Keratinocyte (primary cell): Measurements from ENCODE around the gene ATP9B. TPM values are rescaled to one million over a fixed set of nuclear protein-coding genes. Genes with fewer than 3 reads are reported as not detected.

Experiments
- DNase-seq: peaks from one replicate; pipeline ENCODE4 v3.0.0-alpha.2; 2011; ENCODE audit warnings: low read depth, missing footprints, low spot score
- FAIRE-seq: peaks from 2 replicates; lab custom pipeline; 2011; peaks lifted over from hg19 to GRCh38; lab: Jason Lieb, UNC
- H2AFZ ChIP-seq: 2 replicates; pipeline ENCODE4 v1.6.0; 2012; ENCODE audit warnings: low read length, control low read depth, inconsistent platforms; ENCODE audit not compliant: control insufficient read depth
- H3K27ac ChIP-seq: 2 replicates; pipeline ENCODE4 v1.5.1; 2011; ENCODE audit warnings: low read length; ENCODE audit not compliant: control insufficient read depth, insufficient read depth
- H3K27me3 ChIP-seq: 3 replicates; pipeline ENCODE4 v1.6.0; 2011; ENCODE audit warnings: low read length; ENCODE audit not compliant: control insufficient read depth, insufficient read depth; ENCODE audit errors: extremely low read depth
- H3K36me3 ChIP-seq, 2 experiments: 2 replicates in 1 of 2; 3 replicates in 1 of 2; pipeline ENCODE4 v1.5.1; 2011; ENCODE audit warnings: low read length in 2 of 2, mild to moderate bottlenecking in 1 of 2; ENCODE audit not compliant: control insufficient read depth in 2 of 2, insufficient read depth in 2 of 2; ENCODE audit errors: extremely low read depth in 1 of 2
- H3K4me1 ChIP-seq: 3 replicates; pipeline ENCODE4 v1.5.1; 2011; ENCODE audit warnings: low read length; ENCODE audit not compliant: control insufficient read depth, insufficient read depth; ENCODE audit errors: extremely low read depth
- H3K4me2 ChIP-seq: 3 replicates; pipeline ENCODE4 v1.6.0; 2011; ENCODE audit warnings: low read depth, low read length; ENCODE audit not compliant: control insufficient read depth, insufficient read depth; ENCODE audit errors: extremely low read depth
- H3K4me3 ChIP-seq, 3 experiments: fragments of 200-600 bp in 1 of 3; sonication (generic) in 1 of 3; 2 replicates in 2 of 3; 3 replicates in 1 of 3; pipeline ENCODE4 v1.5.1; 2011 to 2016; ENCODE audit warnings: low read length in 3 of 3, mild to moderate bottlenecking in 3 of 3, control low read depth in 2 of 3, inconsistent platforms in 1 of 3, low read depth in 1 of 3, mixed read lengths in 1 of 3, mixed run types in 1 of 3, moderate library complexity in 1 of 3; ENCODE audit not compliant: control insufficient read depth in 2 of 3, insufficient read depth in 2 of 3; ENCODE audit errors: extremely low read depth in 1 of 3
- H3K79me2 ChIP-seq: 2 replicates; pipeline ENCODE4 v1.6.0; 2012; ENCODE audit warnings: low read length; ENCODE audit not compliant: control insufficient read depth, insufficient read depth
- H3K9ac ChIP-seq: 3 replicates; pipeline ENCODE4 v1.6.0; 2011; ENCODE audit warnings: low read length; ENCODE audit not compliant: control insufficient read depth, insufficient read depth; ENCODE audit errors: extremely low read depth
- H3K9me1 ChIP-seq: 3 replicates; pipeline ENCODE4 v1.6.0; 2011; ENCODE audit warnings: low read length; ENCODE audit not compliant: control insufficient read depth, insufficient read depth; ENCODE audit errors: extremely low read depth
- H3K9me3 ChIP-seq: 2 replicates; pipeline ENCODE4 v1.5.1; 2012; ENCODE audit warnings: low read depth, low read length; ENCODE audit not compliant: control insufficient read depth
- H4K20me1 ChIP-seq: 3 replicates; pipeline ENCODE4 v1.6.0; 2011; ENCODE audit warnings: low read length; ENCODE audit not compliant: control insufficient read depth, insufficient read depth; ENCODE audit errors: extremely low read depth
- EZH2 ChIP-seq: IDR thresholded peaks from one replicate; pipeline ENCODE4 v1.6.1; 2012; ENCODE audit warnings: inconsistent platforms, mild to moderate bottlenecking, low read length, moderate library complexity
- dilution Hi-C: fragments of 300-500 bp; cut with MboI; formaldehyde crosslinking; loops from one replicate; pipeline ENCODE4 v1.7.0; 2020; ENCODE audit warnings: low sequenced_read_pairs; ENCODE audit not compliant: extremely low pct_ligation_motif_present
- polyA plus RNA-seq, 5 experiments: library from polyadenylated mRNA; depleted of rRNA in 3 of 5; stranded (reverse) in 3 of 5; stranded (forward) in 1 of 5; unstranded in 1 of 5; fragments of >200 nt; gene quantifications; 1 replicate in 1 of 5; 2 replicates in 3 of 5; 3 replicates in 1 of 5; pipeline versions ENCODE4 v1.2.1 to v1.2.3, GENCODE V29; 2011 to 2012; ENCODE audit warnings: missing spikeins in 2 of 5, low read depth in 1 of 5, low replicate concordance in 1 of 5
- TF ChIP-seq, protein P1 (sequence below), 3 experiments: IDR thresholded peaks in 1 of 3; conservative IDR thresholded peaks in 1 of 3; optimal IDR thresholded peaks in 1 of 3; 2 replicates in 2 of 3; 3 replicates in 1 of 3; pipeline versions ENCODE3 to v1.5.1; 2011; ENCODE audit warnings: low read length in 3 of 3, mild to moderate bottlenecking in 3 of 3, moderate library complexity in 2 of 3, control low read depth in 1 of 3, inconsistent platforms in 1 of 3; ENCODE audit not compliant: insufficient read depth in 2 of 3; ENCODE audit errors: extremely low read depth in 1 of 3

Gene ATP9B
- polyA plus RNA-seq, 1 donor (not counting 4 experiments of a cell fraction or from before 2014, with no cell fraction given), result 16.1 TPM

- H2AFZ ChIP-seq, result no peak overlapping the region
- H3K9ac ChIP-seq, result no peak overlapping the region
- no peaks in the 10 kb centered on the region for H3K27me3 ChIP-seq
- FAIRE-seq (no peak), DNase-seq (no peak)
- H3K27ac ChIP-seq, result no peak overlapping the region
- H3K4me3 ChIP-seq, result no peak overlapping the region
- H3K4me2 ChIP-seq, result no peak overlapping the region
- H3K79me2 ChIP-seq, result no peaks in the 10 kb centered on the region
- TF ChIP-seq, protein P1, sequence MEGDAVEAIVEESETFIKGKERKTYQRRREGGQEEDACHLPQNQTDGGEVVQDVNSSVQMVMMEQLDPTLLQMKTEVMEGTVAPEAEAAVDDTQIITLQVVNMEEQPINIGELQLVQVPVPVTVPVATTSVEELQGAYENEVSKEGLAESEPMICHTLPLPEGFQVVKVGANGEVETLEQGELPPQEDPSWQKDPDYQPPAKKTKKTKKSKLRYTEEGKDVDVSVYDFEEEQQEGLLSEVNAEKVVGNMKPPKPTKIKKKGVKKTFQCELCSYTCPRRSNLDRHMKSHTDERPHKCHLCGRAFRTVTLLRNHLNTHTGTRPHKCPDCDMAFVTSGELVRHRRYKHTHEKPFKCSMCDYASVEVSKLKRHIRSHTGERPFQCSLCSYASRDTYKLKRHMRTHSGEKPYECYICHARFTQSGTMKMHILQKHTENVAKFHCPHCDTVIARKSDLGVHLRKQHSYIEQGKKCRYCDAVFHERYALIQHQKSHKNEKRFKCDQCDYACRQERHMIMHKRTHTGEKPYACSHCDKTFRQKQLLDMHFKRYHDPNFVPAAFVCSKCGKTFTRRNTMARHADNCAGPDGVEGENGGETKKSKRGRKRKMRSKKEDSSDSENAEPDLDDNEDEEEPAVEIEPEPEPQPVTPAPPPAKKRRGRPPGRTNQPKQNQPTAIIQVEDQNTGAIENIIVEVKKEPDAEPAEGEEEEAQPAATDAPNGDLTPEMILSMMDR (optimal IDR thresholded peaks at IDR 0.05 in 1 of 3, IDR thresholded peaks at IDR 0.05 in 1 of 3, conservative IDR thresholded peaks at IDR 0.05 in 1 of 3; ENCODE audit: extremely low read depth in 1 of 3, insufficient read depth in 2 of 3, low read length in 3 of 3), result peak in 2 of 3 experiments; percentile 20 to 24
- no peak for TF ChIP-seq EZH2
- dilution Hi-C loops, result no loop called here
- H4K20me1 ChIP-seq, result no peaks in the 10 kb centered on the region
- no peaks in the 10 kb centered on the region for H3K9me1 ChIP-seq
- H3K9me3 ChIP-seq, result no peaks in the 10 kb centered on the region
- peaks cover 1 to 4% of the 10 kb centered on the region in 2 experiments for H3K36me3 ChIP-seq
- H3K4me1 ChIP-seq, result no peaks in the 10 kb centered on the region
Measured at GRCh38 chr18:79353267-79353666, 284.1 kb downstream of the ATP9B start.

DNA sequence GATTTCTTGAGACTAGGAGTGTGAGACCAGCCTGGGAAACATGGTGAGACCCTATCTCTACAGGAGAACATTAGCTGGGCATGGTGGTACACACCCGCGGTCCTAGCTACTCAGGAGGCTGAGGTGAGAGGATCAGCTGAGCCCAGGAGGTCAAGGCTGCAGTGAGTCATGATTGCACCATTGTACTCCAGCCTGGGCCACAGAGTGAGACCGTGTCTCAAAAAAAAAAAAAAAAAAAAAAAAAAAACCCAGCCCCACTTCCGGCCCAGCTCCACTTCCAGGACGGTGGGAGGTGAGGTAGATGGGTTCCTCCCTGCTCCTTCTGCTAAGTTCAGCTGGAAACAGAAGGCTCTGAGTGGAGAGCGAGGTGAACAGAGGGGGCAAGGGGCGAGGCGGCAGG is 285.2 kb downstream of the ATP9B start:
- no peaks in the 10 kb centered on the region for H4K20me1 ChIP-seq
- H3K4me2 ChIP-seq, result no peak overlapping the region
- no peaks in the 10 kb centered on the region for H3K4me1 ChIP-seq
- no peaks in the 10 kb centered on the region for H3K79me2 ChIP-seq
- TF ChIP-seq EZH2, result no peak
- TF ChIP-seq, protein P1 (optimal IDR thresholded peaks at IDR 0.05 in 1 of 3, IDR thresholded peaks at IDR 0.05 in 1 of 3, conservative IDR thresholded peaks at IDR 0.05 in 1 of 3; ENCODE audit: extremely low read depth in 1 of 3, insufficient read depth in 2 of 3, low read length in 3 of 3), result no peak
- no peak overlapping the region for H3K9ac ChIP-seq
- dilution Hi-C loops, result no loop called here
- H3K27me3 ChIP-seq, result no peaks in the 10 kb centered on the region
- DNase-seq (no peak), FAIRE-seq (no peak)
- H3K9me1 ChIP-seq, result no peaks in the 10 kb centered on the region
- H2AFZ ChIP-seq, result no peak overlapping the region
- H3K4me3 ChIP-seq, result no peak overlapping the region
- H3K9me3 ChIP-seq, result no peaks in the 10 kb centered on the region
- H3K36me3 ChIP-seq, result peaks cover 0 to 4% of the 10 kb centered on the region in 2 experiments
- H3K27ac ChIP-seq, result no peak overlapping the region
